ENCODE results near the gene WDR91. TPM values are rescaled to one million over a fixed set of nuclear protein-coding genes. Genes with fewer than 3 reads are reported as not detected.

The WDR91 gene
- total RNA-seq, 1 donor from 2014 or later: 23.1 TPM

- no peaks in the 10 kb centered on the region for H3K27me3 Mint-ChIP-seq
- no peak overlapping the region for H3K4me3 Mint-ChIP-seq (ENCODE audit: low read depth)
- DNase-seq (ENCODE audit: low spot score, unreplicated experiment): no peak
- no peak for TF ChIP-seq CTCF (IDR thresholded peaks at IDR 0.05; ENCODE audit: unreplicated experiment)
- H3K27ac Mint-ChIP-seq: peak overlapping the region; percentile 16
- H3K9me3 Mint-ChIP-seq (ENCODE audit: low read depth): no peaks in the 10 kb centered on the region
- peaks cover 9% of the 10 kb centered on the region for H3K36me3 Mint-ChIP-seq (ENCODE audit: insufficient read depth)
- H3K4me1 Mint-ChIP-seq (ENCODE audit: low read depth): peaks cover 19% of the 10 kb centered on the region
Observed at GRCh38 chr7:135208102-135208793, 3.1 kb downstream of the WDR91 start.

- H3K27me3 Mint-ChIP-seq: no peaks in the 10 kb centered on the region
- H3K4me1 Mint-ChIP-seq (ENCODE audit: low read depth): peaks cover 19% of the 10 kb centered on the region
- TF ChIP-seq CTCF (IDR thresholded peaks at IDR 0.05; ENCODE audit: unreplicated experiment): no peak
- H3K4me3 Mint-ChIP-seq (ENCODE audit: low read depth): no peak overlapping the region
- H3K9me3 Mint-ChIP-seq (ENCODE audit: low read depth): no peaks in the 10 kb centered on the region
- no peak for DNase-seq (ENCODE audit: low spot score, unreplicated experiment)
- peaks cover 9% of the 10 kb centered on the region for H3K36me3 Mint-ChIP-seq (ENCODE audit: insufficient read depth)
- H3K27ac Mint-ChIP-seq: peak overlapping the region; percentile 30
Observed at GRCh38 chr7:135207406-135208101, 3.8 kb downstream of the WDR91 start.

- H3K9me3 Mint-ChIP-seq (ENCODE audit: low read depth): no peaks in the 10 kb centered on the region
- no peak for TF ChIP-seq CTCF (IDR thresholded peaks at IDR 0.05; ENCODE audit: unreplicated experiment)
- H3K4me1 Mint-ChIP-seq (ENCODE audit: low read depth): peaks cover 19% of the 10 kb centered on the region
- DNase-seq (ENCODE audit: low spot score, unreplicated experiment): no peak
- H3K27me3 Mint-ChIP-seq: no peaks in the 10 kb centered on the region
- no peak overlapping the region for H3K27ac Mint-ChIP-seq
- peaks cover 11% of the 10 kb centered on the region for H3K36me3 Mint-ChIP-seq (ENCODE audit: insufficient read depth)
- H3K4me3 Mint-ChIP-seq (ENCODE audit: low read depth): no peak overlapping the region
Observed at GRCh38 chr7:135206941-135207391, 4.4 kb downstream of the WDR91 start.

- no peak overlapping the region for H3K4me3 Mint-ChIP-seq (ENCODE audit: low read depth)
- H3K4me1 Mint-ChIP-seq (ENCODE audit: low read depth): peaks cover 17% of the 10 kb centered on the region
- peaks cover 15% of the 10 kb centered on the region for H3K36me3 Mint-ChIP-seq (ENCODE audit: insufficient read depth)
- no peak for DNase-seq (ENCODE audit: low spot score, unreplicated experiment)
- H3K27me3 Mint-ChIP-seq: no peaks in the 10 kb centered on the region
- TF ChIP-seq CTCF (IDR thresholded peaks at IDR 0.05; ENCODE audit: unreplicated experiment): no peak
- H3K27ac Mint-ChIP-seq: no peak overlapping the region
- no peaks in the 10 kb centered on the region for H3K9me3 Mint-ChIP-seq (ENCODE audit: low read depth)
Observed at GRCh38 chr7:135205850-135206249, 5.5 kb downstream of the WDR91 start.

GRCh38 chr7:135204876-135205275 lies 6.5 kb downstream of the WDR91 start:
- TF ChIP-seq CTCF (IDR thresholded peaks at IDR 0.05; ENCODE audit: unreplicated experiment): no peak
- H3K4me3 Mint-ChIP-seq (ENCODE audit: low read depth): no peak overlapping the region
- DNase-seq (ENCODE audit: low spot score, unreplicated experiment): no peak

More at GRCh38 chr7:135204876-135205275, 6.5 kb downstream of the WDR91 start:
- Mint-ChIP-seq H3K27me3 (no peaks in the 10 kb centered on the region), H3K9me3 (ENCODE audit: low read depth) (no peaks in the 10 kb centered on the region), H3K4me1 (ENCODE audit: low read depth) (peaks cover 12% of the 10 kb centered on the region), H3K27ac (peak overlapping the region; percentile 29), H3K36me3 (ENCODE audit: insufficient read depth) (peaks cover 15% of the 10 kb centered on the region)
